ENCODE data around the gene DAB1. TPM values are rescaled to one million over a fixed set of nuclear protein-coding genes. Genes with fewer than 3 reads are reported as not detected.

The DAB1 gene
- total and polyA plus RNA-seq, 10 of the 15 experiments (the other 5 are each of a cell fraction or from before 2014, with no cell fraction given), result 0.02 to 0.10 (median 0.03) TPM; not detected in 5

DNA sequence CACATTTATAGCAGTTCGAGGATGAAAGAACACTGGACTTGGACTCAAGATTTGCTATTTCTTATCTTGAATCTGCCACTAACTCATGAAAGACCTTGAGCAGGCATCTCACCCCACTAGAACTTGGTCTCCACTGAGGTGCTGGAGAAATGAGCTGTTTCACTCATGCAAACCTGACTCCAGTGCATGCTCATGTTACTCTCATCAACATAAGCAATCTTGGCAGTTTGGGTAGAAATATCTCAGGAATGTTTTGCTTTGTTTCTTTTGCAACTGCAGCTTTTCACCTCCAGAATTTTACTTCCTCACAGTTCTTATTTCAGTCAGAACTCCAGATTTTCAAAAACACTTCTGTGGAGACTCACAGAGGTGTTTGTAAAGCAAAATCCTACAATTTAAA is 46.2 kb upstream of the DAB1 start (continued):
- TF ChIP-seq, protein P1, sequence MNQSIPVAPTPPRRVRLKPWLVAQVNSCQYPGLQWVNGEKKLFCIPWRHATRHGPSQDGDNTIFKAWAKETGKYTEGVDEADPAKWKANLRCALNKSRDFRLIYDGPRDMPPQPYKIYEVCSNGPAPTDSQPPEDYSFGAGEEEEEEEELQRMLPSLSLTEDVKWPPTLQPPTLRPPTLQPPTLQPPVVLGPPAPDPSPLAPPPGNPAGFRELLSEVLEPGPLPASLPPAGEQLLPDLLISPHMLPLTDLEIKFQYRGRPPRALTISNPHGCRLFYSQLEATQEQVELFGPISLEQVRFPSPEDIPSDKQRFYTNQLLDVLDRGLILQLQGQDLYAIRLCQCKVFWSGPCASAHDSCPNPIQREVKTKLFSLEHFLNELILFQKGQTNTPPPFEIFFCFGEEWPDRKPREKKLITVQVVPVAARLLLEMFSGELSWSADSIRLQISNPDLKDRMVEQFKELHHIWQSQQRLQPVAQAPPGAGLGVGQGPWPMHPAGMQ (IDR thresholded peaks at IDR 0.05; ENCODE audit: borderline replicate concordance), result no peak
- TF ChIP-seq MXI1 (IDR thresholded peaks at IDR 0.05; ENCODE audit: low read depth, low read length) (no peak), TCF3 (IDR thresholded peaks at IDR 0.05; ENCODE audit: borderline replicate concordance, insufficient read depth, low read depth, low read length) (no peak), SUPT20H (IDR thresholded peaks at IDR 0.05; ENCODE audit: borderline replicate concordance, control insufficient read depth, low read depth, low read length) (no peak), LARP7 (IDR thresholded peaks at IDR 0.05) (no peak)

GRCh38 chr1:57468641-57469523 is 45.0 kb upstream of the DAB1 start:
- ChIA-PET POLR2A (no interaction called here), CTCF (no interaction called here), RAD21 (ENCODE audit: unreplicated experiment) (no interaction called here), SMC1A (ENCODE audit: uncharacterized antibody, unreplicated experiment) (interaction anchor here (1.5 kb wide), 1 partner anchor 16 kb away, joined by 3 read pairs; no protein-coding TSS in a partner anchor)
- H3K79me2 ChIP-seq (ENCODE audit: control insufficient read depth, insufficient read depth, low read length), result no peaks in the 10 kb centered on the region
- H4K20me1 ChIP-seq (ENCODE audit: control insufficient read depth, insufficient read depth), result no peaks in the 10 kb centered on the region
- H3K27me3 ChIP-seq (replicated peaks in 1 of 2; ENCODE audit: control insufficient read depth in 2 of 2, insufficient read depth in 2 of 2, low read length in 1 of 2), result no peaks in the 10 kb centered on the region
- BruUV-seq (replicated peaks), result no TSS peak
- no peaks in the 10 kb centered on the region for H3K4me1 ChIP-seq (ENCODE audit: control insufficient read depth, insufficient read depth, low read length)
- no peak overlapping the region for H3K9ac ChIP-seq (ENCODE audit: control insufficient read depth, insufficient read depth, low read length)
- no peak overlapping the region for H2AFZ ChIP-seq (ENCODE audit: control insufficient read depth, low read depth, low read length)
- no peak for TF ChIP-seq KAT2A (conservative IDR thresholded peaks at IDR 0.05; ENCODE audit: control insufficient read depth, low read depth, low read length)
- TF ChIP-seq NBN (IDR thresholded peaks at IDR 0.05), result no peak
- TF ChIP-seq SMC3 (IDR thresholded peaks at IDR 0.05; ENCODE audit: borderline replicate concordance, low read length), result no peak
- no peak for TF ChIP-seq MEF2A (IDR thresholded peaks at IDR 0.05; ENCODE audit: insufficient read depth, low read depth, low read length)
- H3K4me3 ChIP-seq, result no peak overlapping the region
- WGBS (ENCODE audit: insufficient coverage, insufficient replicate concordance, low lambda C conversion rate, missing lambda C conversion rate), result 23% methylated on average over 2 of the region's 2 CpGs
- no peaks in the 10 kb centered on the region for H3K36me3 ChIP-seq (ENCODE audit: control insufficient read depth in 2 of 2, insufficient read depth in 2 of 2, low read length in 1 of 2)
- no peak for DNase-seq (ENCODE audit: low read depth, low spot score)
- no peak overlapping the region for H3K27ac ChIP-seq (ENCODE audit: control insufficient read depth, insufficient read depth)
- intact Hi-C loops (cut with micrococcal nuclease; ENCODE audit: unreplicated experiment), result no loop called here
- no peak for ATAC-seq
- H3K9me3 ChIP-seq (replicated peaks; ENCODE audit: control insufficient read depth, insufficient read depth, low read length), result no peaks in the 10 kb centered on the region
- in situ Hi-C loops (cut with MboI), result no loop called here
- H3K4me2 ChIP-seq (ENCODE audit: control insufficient read depth, insufficient read depth), result no peak overlapping the region
- FAIRE-seq, result no peak
